Measurements from ENCODE around the gene RHOA.
A peak's percentile ranks its signal among the peaks of the same experiment; 100 is the strongest.
"Not testable (repeated sequence)": the region's sequence is repeated elsewhere in the genome, so short reads cannot be mapped to it uniquely, and the experiment has no call there.

RHOA gene

DNA sequence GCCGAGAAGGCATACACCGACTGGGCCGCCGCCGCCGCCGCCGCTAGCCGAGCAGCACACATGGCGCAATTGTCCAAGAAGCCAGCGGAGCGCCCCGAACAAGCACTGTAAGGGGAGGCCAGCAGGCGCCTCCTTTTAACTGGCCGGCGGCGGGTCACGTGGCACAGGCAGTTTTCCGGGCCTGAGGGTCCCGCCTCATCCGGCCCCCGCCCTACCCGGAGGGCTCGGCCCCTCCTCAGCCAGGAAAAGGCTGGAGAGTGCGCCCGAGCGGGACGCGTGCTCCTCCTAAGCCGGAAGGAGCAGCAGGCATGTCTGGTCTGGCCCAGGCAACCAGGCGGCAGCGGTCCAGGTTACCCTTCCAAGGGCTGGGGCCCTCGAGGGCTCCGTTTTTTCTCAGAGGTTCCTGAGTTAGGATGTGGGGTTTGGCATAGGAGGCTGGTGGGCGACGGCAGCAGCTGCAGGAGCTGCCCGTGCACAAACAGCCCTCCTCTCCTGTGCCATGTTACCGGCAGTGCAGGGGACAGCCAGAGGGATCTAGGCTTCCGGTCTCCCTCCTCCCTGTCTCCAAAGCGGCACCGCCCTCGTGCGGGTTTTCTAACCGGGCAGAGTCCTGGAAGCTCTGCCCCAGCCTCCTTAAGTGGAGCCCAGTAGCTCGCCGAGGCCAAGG is 53.4 kb downstream of the RHOA start, which contains the start of gene GPX1:
Gene GPX1, minus strand, starts transcription at position 137 of the 667 bp plus-strand sequence. Its CDS starts 75 bp downstream, at position 62.
- peak; percentile 91 for DNase-seq

GRCh38 chr3:49357443-49358216 is 54.1 kb downstream of the RHOA start:
- peak; percentile 66 for DNase-seq

DNA sequence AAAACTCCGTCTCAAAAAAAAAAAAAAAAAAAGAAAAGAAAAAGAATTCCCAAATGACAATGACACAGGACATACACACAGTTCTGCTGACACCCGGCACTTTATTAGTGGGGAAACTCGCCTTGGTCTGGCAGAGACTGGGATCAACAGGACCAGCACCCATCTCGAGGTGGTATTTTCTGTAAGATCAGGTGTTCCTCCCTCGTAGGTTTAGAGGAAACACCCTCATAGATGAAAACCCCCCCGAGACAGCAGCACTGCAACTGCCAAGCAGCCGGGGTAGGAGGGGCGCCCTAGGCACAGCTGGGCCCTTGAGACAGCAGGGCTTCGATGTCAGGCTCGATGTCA is 54.7 kb downstream of the RHOA start:
- DNase-seq: not testable (repeated sequence)

- DNase-seq: no peak
Observed at GRCh38 chr3:49352890-49353421, 58.8 kb downstream of the RHOA start.

DNA sequence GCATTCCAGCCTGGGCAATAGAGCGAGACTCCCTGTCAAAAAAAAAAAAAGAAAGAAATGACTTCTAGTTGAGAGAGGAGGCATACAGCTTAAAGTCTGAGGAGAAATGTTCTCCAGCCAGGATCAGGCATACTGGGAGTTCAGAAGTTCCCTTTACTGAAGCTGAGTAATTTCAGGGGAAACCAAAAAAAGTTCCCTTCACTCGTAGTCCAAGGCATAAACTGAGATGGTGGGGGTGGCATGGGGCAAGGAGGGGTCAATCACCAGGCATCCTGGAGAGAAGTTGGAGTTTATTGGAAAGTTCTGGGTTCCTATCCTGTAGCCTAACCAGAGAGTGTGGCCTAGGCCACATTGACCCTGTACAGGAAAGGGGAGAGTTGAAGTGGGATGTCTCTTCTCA is 59.5 kb downstream of the RHOA start:
- no peak for DNase-seq

- no peak for DNase-seq
Observed at GRCh38 chr3:49351521-49352011, 60.2 kb downstream of the RHOA start.

GRCh38 chr3:49349348-49350114 is 62.2 kb downstream of the RHOA start:
- no peak for DNase-seq

GRCh38 chr3:49348361-49348760 is 63.4 kb downstream of the RHOA start:
- not testable (repeated sequence) for DNase-seq

GRCh38 chr3:49346797-49347251 is 65.0 kb downstream of the RHOA start:
- no peak for DNase-seq

GRCh38 chr3:49343163-49343562 is 68.6 kb downstream of the RHOA start:
- no peak for DNase-seq

DNA sequence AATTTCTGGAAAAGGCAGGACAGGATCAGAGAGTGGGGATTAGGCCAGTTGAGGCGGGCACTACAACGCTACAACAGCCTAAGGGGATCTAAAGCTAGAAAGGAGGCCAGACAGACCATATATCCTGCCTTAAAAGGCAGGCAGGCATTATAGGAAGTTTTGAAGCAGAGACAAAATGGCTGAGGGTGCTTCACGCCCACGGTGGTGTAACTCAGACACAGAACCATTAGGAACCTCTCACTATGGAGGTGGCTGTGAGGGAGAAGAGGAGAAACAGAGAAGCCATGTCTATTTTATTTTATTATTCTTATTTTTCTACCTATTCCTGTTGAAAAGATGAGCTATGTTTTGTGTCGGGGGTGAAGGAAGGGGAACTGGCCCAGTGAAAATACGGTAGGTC is 69.8 kb downstream of the RHOA start:
- DNase-seq: peak; percentile 11

- DNase-seq: peak; percentile 97
Observed at GRCh38 chr3:49339941-49340800, 71.6 kb downstream of the RHOA start, which contains the start of gene USP4. USP4 (minus strand) TSS chr3:49340053; CDS start chr3:49340024, 29 bp downstream.

DNA sequence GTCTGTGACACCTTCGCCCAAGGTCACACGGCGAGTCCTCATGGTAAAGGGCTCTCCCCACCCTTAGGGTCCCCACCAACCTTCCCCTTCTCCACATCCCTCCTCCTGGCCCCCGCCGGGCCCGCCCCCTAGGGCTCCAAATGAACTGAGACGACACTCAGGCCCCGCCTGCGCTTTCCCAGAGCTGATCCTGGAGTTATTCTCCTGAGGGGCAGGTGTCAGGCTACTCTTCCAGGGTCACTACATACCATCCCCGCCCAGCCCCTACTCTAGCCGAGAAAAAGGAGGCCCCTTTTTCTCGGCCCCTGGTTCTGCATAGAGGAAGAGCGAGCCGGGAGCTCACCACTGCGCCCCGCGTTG is 72.2 kb downstream of the RHOA start:
- peak; percentile 47 for DNase-seq

DNA sequence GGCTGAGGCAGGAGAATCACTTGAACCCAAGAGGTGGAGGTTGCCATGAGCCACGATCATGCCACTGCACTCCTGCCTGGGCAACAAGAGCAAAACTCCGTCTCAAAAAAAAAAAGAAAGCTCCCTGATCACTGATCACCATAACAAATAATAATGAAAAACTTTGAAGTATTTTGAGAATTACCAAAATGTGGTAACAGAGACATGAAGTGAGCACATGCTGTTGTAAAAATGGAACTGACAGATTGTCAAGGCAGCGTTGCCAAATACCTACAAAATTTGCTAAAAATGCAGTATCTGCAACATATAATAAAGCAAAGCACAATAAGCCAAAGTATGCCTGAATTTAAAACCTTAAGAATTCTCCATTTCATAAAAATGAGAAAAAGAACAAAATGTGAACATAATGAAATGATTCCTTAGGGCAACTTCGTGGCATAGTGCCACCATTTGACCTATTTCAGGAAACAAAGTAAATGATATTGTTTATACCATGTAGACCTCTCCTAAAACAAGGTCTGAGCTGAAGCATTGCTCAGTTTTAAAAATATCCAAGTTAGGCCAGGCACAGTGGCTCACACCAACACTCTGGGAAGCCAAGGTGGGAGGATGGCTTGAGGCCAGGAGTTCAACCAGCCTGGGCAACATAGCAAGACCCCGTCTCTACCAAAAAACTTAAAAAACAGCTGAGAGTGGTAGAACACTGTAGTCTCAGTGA is 77.7 kb downstream of the RHOA start:
- DNase-seq: no peak

GRCh38 chr3:49333091-49333490 is 78.7 kb downstream of the RHOA start:
- no peak for DNase-seq

GRCh38 chr3:49329186-49329585 is 82.6 kb downstream of the RHOA start:
- DNase-seq: no peak

- DNase-seq: not testable (repeated sequence)
Observed at GRCh38 chr3:49328350-49328749, 83.4 kb downstream of the RHOA start.

DNA sequence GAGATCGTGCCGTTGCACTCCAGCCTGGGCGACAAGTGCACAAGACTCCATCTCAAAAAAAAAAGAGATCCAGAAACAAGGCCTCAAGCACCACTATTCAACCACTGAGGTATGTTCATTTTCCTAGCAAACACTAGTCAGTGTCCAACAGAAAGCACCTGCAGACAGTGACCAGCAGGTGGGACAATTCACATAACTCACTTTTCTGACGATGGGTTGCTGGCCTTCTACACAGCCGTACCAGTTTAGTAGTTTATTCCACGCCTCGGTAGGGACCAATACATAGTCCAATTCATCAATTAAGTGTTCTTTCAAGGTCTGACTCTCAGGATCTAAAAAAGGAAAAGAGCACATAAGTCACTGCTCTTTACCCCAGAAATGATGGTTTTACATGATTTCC is 84.3 kb downstream of the RHOA start:
- DNase-seq: no peak

DNA sequence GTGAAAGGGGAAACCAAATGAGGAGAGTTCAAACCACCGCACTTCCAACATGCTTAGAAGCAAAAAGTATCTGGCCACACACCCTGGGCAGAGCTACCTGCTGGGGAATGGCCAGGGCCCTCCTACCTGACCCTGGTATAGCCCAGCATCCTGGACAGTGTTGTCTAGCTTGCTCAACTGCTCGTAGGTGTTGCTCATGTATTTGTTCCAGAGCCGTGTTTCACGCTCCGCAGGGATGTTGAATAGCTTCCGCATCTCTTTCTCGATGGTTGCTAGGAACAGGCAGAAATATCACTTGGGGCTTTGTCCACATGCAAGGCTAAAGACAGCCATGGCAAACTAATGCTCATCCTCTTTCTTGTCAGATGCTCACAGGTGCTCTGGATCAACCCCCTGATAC is 87.0 kb downstream of the RHOA start:
- DNase-seq: no peak

- no peak for DNase-seq
Observed at GRCh38 chr3:49316696-49317457, 94.9 kb downstream of the RHOA start.

Measured in activated CD4-positive, alpha-beta T cell treated with anti-CD3 and anti-CD28 coated beads for 48 hours (primary cell).